Lung (tissue), 12 donors: ENCODE data around the gene ANKRD11. TPM values are rescaled to one million over a fixed set of nuclear protein-coding genes. Genes with fewer than 3 reads are reported as not detected.
A peak's percentile ranks its signal among the peaks of the same experiment; 100 is the strongest.

ENCODE experiments used
- ATAC-seq: fragments of 200-7000 bp; cut with Tn5 transposase; one replicate; pipeline ENCODE4 v1.9.1; 2020; ENCODE audit warnings: moderate number of reproducible peaks; ENCODE audit not compliant: insufficient read depth, low FRiP score
- DNase-seq, 3 donors: peaks; one replicate each; pipeline ENCODE4 v3.0.0-alpha.2; 2013 to 2017
- H3K27ac ChIP-seq, 2 donors: one replicate each; pipeline ENCODE4 v1.5.1; 2013; ENCODE audit warnings: mild to moderate bottlenecking in 2 of 2, moderate library complexity in 2 of 2, control low read depth in 1 of 2, inconsistent platforms in 1 of 2, low read depth in 1 of 2, low read length in 1 of 2
- H3K27me3 ChIP-seq, 3 donors: one replicate each; pipeline ENCODE4 v1.5.1; 2013; ENCODE audit warnings: low read length in 2 of 3; ENCODE audit not compliant: control insufficient read depth in 3 of 3, insufficient read depth in 3 of 3
- H3K36me3 ChIP-seq, 4 donors: one replicate each; pipeline ENCODE4 v1.5.1; 2013; ENCODE audit warnings: low read length in 4 of 4, mild to moderate bottlenecking in 1 of 4, moderate library complexity in 1 of 4; ENCODE audit not compliant: control insufficient read depth in 4 of 4, insufficient read depth in 4 of 4
- H3K4me1 ChIP-seq, 5 donors: one replicate each; pipeline ENCODE4 v1.5.1; 2013; ENCODE audit warnings: low read length in 5 of 5, mild to moderate bottlenecking in 2 of 5, moderate library complexity in 1 of 5; ENCODE audit not compliant: control insufficient read depth in 5 of 5, insufficient read depth in 5 of 5
- H3K4me3 ChIP-seq: one replicate; pipeline ENCODE4 v1.5.1; 2013; ENCODE audit warnings: mild to moderate bottlenecking, control low read depth, moderate library complexity
- H3K9ac ChIP-seq, 2 donors: one replicate each; pipeline ENCODE4 v1.5.1; 2013; ENCODE audit warnings: low read length in 2 of 2, control low read depth in 1 of 2; ENCODE audit not compliant: insufficient read depth in 1 of 2
- H3K9me3 ChIP-seq, 4 donors: one replicate each; pipeline ENCODE4 v1.5.1; 2013; ENCODE audit warnings: low read length in 3 of 4, mild to moderate bottlenecking in 1 of 4, moderate library complexity in 1 of 4; ENCODE audit not compliant: control insufficient read depth in 4 of 4, insufficient read depth in 3 of 4
- WGBS, 2 donors: extraction: QIAGEN DNeasy Blood & Tissue Kit; methylation state at CpG; one replicate each; pipeline ENCODE4 v1.1.7; 2013; 5-methylcytosine and 5-hydroxymethylcytosine counted together
- polyA plus RNA-seq, 2 donors: library from polyadenylated mRNA; stranded (reverse); fragments of 200-250 nt; gene quantifications; one replicate each; pipeline ENCODE4 v1.2.1, GENCODE V29; 2013
- total RNA-seq, 2 donors: library from RNA; depleted of rRNA in 1 of 2; stranded (reverse); fragments of >200 nt in 1 of 2; gene quantifications; one replicate each; pipeline ENCODE4 v1.2.1, GENCODE V29; 2014 to 2021
- TF ChIP-seq, protein P1 (sequence below): IDR thresholded peaks from 2 replicates; pipeline ENCODE4 v1.5.1; 2012; ENCODE audit warnings: mild to moderate bottlenecking; ENCODE audit errors: control extremely low read depth, extremely low read depth
- donor health status: control.
- donor health status: control.
- donor health status: Bipolar disorder and iron deficiency.
- donor health status: healthy.
- donor health status: DM: yes; HTN: yes; CAD: no.

ANKRD11 gene
- total and polyA plus RNA-seq, 4 donors, result 58.5 to 162 (median 89.5) TPM

GRCh38 chr16:89237733-89238132 is 252.6 kb downstream of the ANKRD11 start:
- no peak for DNase-seq
- TF ChIP-seq, protein P1, sequence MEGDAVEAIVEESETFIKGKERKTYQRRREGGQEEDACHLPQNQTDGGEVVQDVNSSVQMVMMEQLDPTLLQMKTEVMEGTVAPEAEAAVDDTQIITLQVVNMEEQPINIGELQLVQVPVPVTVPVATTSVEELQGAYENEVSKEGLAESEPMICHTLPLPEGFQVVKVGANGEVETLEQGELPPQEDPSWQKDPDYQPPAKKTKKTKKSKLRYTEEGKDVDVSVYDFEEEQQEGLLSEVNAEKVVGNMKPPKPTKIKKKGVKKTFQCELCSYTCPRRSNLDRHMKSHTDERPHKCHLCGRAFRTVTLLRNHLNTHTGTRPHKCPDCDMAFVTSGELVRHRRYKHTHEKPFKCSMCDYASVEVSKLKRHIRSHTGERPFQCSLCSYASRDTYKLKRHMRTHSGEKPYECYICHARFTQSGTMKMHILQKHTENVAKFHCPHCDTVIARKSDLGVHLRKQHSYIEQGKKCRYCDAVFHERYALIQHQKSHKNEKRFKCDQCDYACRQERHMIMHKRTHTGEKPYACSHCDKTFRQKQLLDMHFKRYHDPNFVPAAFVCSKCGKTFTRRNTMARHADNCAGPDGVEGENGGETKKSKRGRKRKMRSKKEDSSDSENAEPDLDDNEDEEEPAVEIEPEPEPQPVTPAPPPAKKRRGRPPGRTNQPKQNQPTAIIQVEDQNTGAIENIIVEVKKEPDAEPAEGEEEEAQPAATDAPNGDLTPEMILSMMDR, result no peak
- H3K27me3 ChIP-seq, result no peaks in the 10 kb centered on the region
- no peak overlapping the region for H3K4me3 ChIP-seq
- 88 to 98% methylated on average over 3 of the region's 3 CpGs for WGBS, 2 donors
- peaks cover 0 to 4% (median 0%) of the 10 kb centered on the region in 4 donors for H3K9me3 ChIP-seq
- no peak for ATAC-seq
- H3K36me3 ChIP-seq, result peaks cover 6 to 20% (median 14%) of the 10 kb centered on the region in 4 donors
- H3K4me1 ChIP-seq, result peaks cover 0 to 5% (median 0%) of the 10 kb centered on the region in 5 donors
- no peak overlapping the region for H3K9ac ChIP-seq
- no peak overlapping the region for H3K27ac ChIP-seq

DNA sequence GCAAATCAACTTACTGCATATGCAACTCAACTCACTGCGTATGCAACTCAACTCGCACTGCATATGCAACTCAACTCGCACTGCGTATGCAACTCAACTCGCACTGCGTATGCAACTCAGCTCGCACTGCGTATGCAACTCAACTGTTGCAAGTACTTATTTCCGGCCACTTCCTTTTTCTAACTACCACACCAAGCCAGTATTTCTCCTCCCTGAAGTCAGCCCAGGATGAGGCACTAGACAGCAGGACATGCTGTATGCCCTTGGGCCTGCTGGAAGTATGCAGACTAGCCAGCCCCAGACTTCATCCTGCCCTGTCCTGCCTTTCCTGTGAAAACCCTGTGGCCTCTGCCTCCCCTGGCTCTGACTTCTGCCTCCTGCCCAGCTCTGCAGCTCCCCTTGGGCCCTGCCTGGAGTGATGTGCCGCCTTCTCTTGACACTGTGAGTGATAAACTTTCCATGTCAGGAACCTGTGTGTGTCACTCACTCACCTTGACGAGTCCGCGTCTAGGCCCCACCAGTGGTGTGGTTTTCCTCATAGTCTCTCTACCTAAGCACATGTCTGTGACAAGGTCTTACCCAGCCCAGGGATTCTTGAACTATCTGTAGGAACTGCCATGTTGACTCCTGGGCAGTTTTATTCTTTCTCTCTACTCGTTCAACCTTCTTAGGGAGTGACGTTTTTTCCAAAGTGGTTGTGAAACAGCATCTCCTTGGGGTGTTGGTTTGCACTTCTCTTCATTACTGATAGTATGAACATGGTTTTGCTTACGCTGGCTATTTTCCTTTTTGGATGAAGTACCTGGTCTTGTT is 256.5 kb downstream of the ANKRD11 start:
- 55 to 81% methylated on average over 16 of the region's 16 CpGs for WGBS, 2 donors
- ATAC-seq (no peak), DNase-seq (no peak)
- H3K36me3 ChIP-seq, result peaks cover 9 to 52% (median 33%) of the 10 kb centered on the region in 4 donors
- peaks cover 0 to 5% (median 0%) of the 10 kb centered on the region in 5 donors for H3K4me1 ChIP-seq
- H3K4me3 ChIP-seq, result no peak overlapping the region
- peaks cover 0 to 6% (median 4%) of the 10 kb centered on the region in 4 donors for H3K9me3 ChIP-seq
- H3K27me3 ChIP-seq, result no peaks in the 10 kb centered on the region
- H3K9ac ChIP-seq, result no peak overlapping the region
- TF ChIP-seq, protein P1, result no peak
- H3K27ac ChIP-seq, result peak overlapping the region in 1 of 2 donors; percentile 62

- 62 to 92% methylated on average over 2 of the region's 2 CpGs for WGBS, 2 donors
- no peak for DNase-seq
Observed at GRCh38 chr16:89232107-89232506, 258.3 kb downstream of the ANKRD11 start.

More at GRCh38 chr16:89232107-89232506, 258.3 kb downstream of the ANKRD11 start:
- Histone ChIP-seq H3K4me3 (no peak overlapping the region), H3K4me1 (peaks cover 0 to 5% (median 0%) of the 10 kb centered on the region in 5 donors), H3K27me3 (no peaks in the 10 kb centered on the region), H3K36me3 (peaks cover 24 to 70% (median 49%) of the 10 kb centered on the region in 4 donors), H3K27ac (no peak overlapping the region), H3K9ac (no peak overlapping the region), H3K9me3 (peaks cover 4 to 21% (median 15%) of the 10 kb centered on the region in 4 donors)
- TF ChIP-seq, protein P1, result no peak
- ATAC-seq, result no peak
